Measurements from ENCODE around the gene LHFPL4. TPM values are rescaled to one million over a fixed set of nuclear protein-coding genes. Genes with fewer than 3 reads are reported as not detected.

Gene LHFPL4
- total and polyA plus RNA-seq, 9 of the 15 experiments (the other 6 are each of a cell fraction or from before 2014, with no cell fraction given): not detected

DNA sequence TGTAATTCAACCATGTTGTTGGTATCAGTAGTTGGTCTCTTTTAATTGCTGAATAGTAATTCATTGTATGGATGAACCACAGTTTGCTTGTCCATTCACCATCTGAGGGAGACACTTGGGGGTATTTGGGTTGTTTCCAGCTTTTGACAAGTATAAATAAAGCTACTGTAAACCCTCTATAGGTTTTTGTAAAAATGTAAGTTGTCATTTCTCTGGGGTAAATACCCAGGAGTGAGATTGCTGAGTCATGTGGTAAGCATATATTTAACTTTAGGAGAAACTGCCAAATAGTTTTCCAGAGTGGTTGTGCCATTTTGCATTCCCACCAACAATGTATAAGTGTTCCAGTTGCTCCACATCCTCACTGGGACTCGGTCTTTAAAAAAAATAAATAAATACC, 15.4 kb upstream of the LHFPL4 start:
- TF ChIP-seq POU5F1 (IDR thresholded peaks at IDR 0.05; ENCODE audit: borderline replicate concordance, low read depth, low read length, partially characterized antibody) (no peak), ZNF316 (IDR thresholded peaks at IDR 0.05) (peak; percentile 86), NFE2 (IDR thresholded peaks at IDR 0.05; ENCODE audit: low read depth) (peak; percentile 70), MAFG (tag; conservative IDR thresholded peaks at IDR 0.05) (peak; percentile 80), C11orf30 (IDR thresholded peaks at IDR 0.05; ENCODE audit: low read depth) (peak; percentile 79), BACH1 (tag; IDR thresholded peaks at IDR 0.05) (peak; percentile 24; the same call in 1 of the 2 replicates), NFE2L1 (tag; IDR thresholded peaks at IDR 0.05; ENCODE audit: borderline replicate concordance, low read depth) (peak; percentile 61; the same call in 1 of the 2 replicates), XRCC3 (IDR thresholded peaks at IDR 0.05) (no peak), MAFK (IDR thresholded peaks at IDR 0.05; ENCODE audit: low read length) (peak; percentile 37; the same call in 1 of the 2 replicates), MAFF (IDR thresholded peaks at IDR 0.05; ENCODE audit: low read length) (peak; percentile 68), ZNF695 (CRISPR knock-in tag; IDR thresholded peaks at IDR 0.05) (no peak)
- TF ChIP-seq, protein P1, sequence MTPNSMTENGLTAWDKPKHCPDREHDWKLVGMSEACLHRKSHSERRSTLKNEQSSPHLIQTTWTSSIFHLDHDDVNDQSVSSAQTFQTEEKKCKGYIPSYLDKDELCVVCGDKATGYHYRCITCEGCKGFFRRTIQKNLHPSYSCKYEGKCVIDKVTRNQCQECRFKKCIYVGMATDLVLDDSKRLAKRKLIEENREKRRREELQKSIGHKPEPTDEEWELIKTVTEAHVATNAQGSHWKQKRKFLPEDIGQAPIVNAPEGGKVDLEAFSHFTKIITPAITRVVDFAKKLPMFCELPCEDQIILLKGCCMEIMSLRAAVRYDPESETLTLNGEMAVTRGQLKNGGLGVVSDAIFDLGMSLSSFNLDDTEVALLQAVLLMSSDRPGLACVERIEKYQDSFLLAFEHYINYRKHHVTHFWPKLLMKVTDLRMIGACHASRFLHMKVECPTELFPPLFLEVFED (CRISPR knock-in tag; conservative IDR thresholded peaks at IDR 0.05): no peak
- Histone ChIP-seq H3K27ac (ENCODE audit: extremely low read depth, low read depth, low read length) (no peak overlapping the region), H3K36me3 (ENCODE audit: control insufficient read depth, insufficient read depth, low read length) (no peaks in the 10 kb centered on the region), H3K9ac (ENCODE audit: insufficient read depth in 1 of 2, low read depth in 2 of 2, low read length in 2 of 2) (no peak overlapping the region), H3K9me1 (ENCODE audit: control insufficient read depth, insufficient read depth, low read length) (no peaks in the 10 kb centered on the region), H3K27me3 (ENCODE audit: control insufficient read depth in 2 of 2, insufficient read depth in 2 of 2, low read length in 2 of 2) (peaks cover 9 to 13% of the 10 kb centered on the region in 2 experiments; a peak in 4 of 5 replicates), H3K4me1 (replicated peaks in 1 of 2; ENCODE audit: control insufficient read depth in 2 of 2, insufficient read depth in 2 of 2, low read length in 2 of 2) (no peaks in the 10 kb centered on the region), H3K4me3 (no peak overlapping the region), H3K9me3 (replicated peaks; ENCODE audit: control insufficient read depth, insufficient read depth, low read depth, low read length) (no peaks in the 10 kb centered on the region), H3K4me2 (ENCODE audit: insufficient read depth, low read length) (no peak overlapping the region), H2AFZ (ENCODE audit: low read depth, low read length) (no peak overlapping the region), H3K79me2 (ENCODE audit: control insufficient read depth, insufficient read depth, low read length) (no peaks in the 10 kb centered on the region), H4K20me1 (replicated peaks; ENCODE audit: control insufficient read depth, insufficient read depth, low read length) (no peaks in the 10 kb centered on the region)
- ATAC-seq (no peak), FAIRE-seq (no peak), DNase-seq (ENCODE audit: extremely low read depth in 1 of 4, low spot score in 3 of 4) (no peak)
- ChIA-PET POLR2A (interaction anchor here (1.1 kb wide), 1 partner anchor 8 kb away, joined by 3 read pairs; no protein-coding TSS in a partner anchor), CTCF (ENCODE audit: low intra/inter-chr PET ratio) (no interaction called here)
- in situ Hi-C loops (cut with MboI): no loop called here
- no TSS peak for BruUV-seq (replicated peaks)
- intact Hi-C loops (cut with micrococcal nuclease): no loop called here
- WGBS (ENCODE audit: insufficient coverage, low coverage, missing lambda C conversion rate): 7% methylated on average over 1 of the region's 1 CpG

Data from K562 (cell line).